ENCODE measurements around the gene APOA1.

Gene APOA1

GRCh38 chr11:116833491-116833815 is 4.0 kb downstream of the APOA1 start:
- no peak for DNase-seq

- DNase-seq, result no peak
Observed at GRCh38 chr11:116832350-116833290, 4.8 kb downstream of the APOA1 start.

- no peak for DNase-seq
Observed at GRCh38 chr11:116831790-116832349, 5.6 kb downstream of the APOA1 start.

- no peak for DNase-seq
Observed at GRCh38 chr11:116830184-116830912, 7.1 kb downstream of the APOA1 start.

GRCh38 chr11:116829525-116830183 is 7.8 kb downstream of the APOA1 start, which contains the start of gene APOC3:
Gene APOC3, plus strand, starts transcription at chr11:116829907. Its CDS starts 676 bp downstream, at chr11:116830583.
- no peak for DNase-seq

- DNase-seq, result no peak
Observed at GRCh38 chr11:116828632-116829524, 8.5 kb downstream of the APOA1 start.

- no peak for DNase-seq
Observed at GRCh38 chr11:116827461-116827860, 10.0 kb downstream of the APOA1 start.

GRCh38 chr11:116826751-116827431 is 10.5 kb downstream of the APOA1 start:
- no peak for DNase-seq

GRCh38 chr11:116825854-116826750 is 11.3 kb downstream of the APOA1 start:
- no peak for DNase-seq

- DNase-seq, result no peak
Observed at GRCh38 chr11:116825434-116825833, 12.0 kb downstream of the APOA1 start.

- no peak for DNase-seq
Observed at GRCh38 chr11:116823031-116823843, 14.2 kb downstream of the APOA1 start, which contains the start of gene APOA4. Gene APOA4, minus strand, starts transcription at chr11:116823304. Its CDS starts 113 bp downstream, at chr11:116823191.

- no peak for DNase-seq
Observed at GRCh38 chr11:116822575-116822974, 14.8 kb downstream of the APOA1 start.

GRCh38 chr11:116821050-116821918 is 16.1 kb downstream of the APOA1 start:
- DNase-seq, result no peak

- no peak for DNase-seq
Observed at GRCh38 chr11:116819049-116819448, 18.4 kb downstream of the APOA1 start.

GRCh38 chr11:116814502-116814901 is 22.9 kb downstream of the APOA1 start:
- DNase-seq, result no peak

GRCh38 chr11:116813781-116814471 is 23.5 kb downstream of the APOA1 start:
- no peak for DNase-seq

GRCh38 chr11:116813170-116813569 is 24.3 kb downstream of the APOA1 start:
- DNase-seq, result no peak

- no peak for DNase-seq
Observed at GRCh38 chr11:116812109-116812508, 25.3 kb downstream of the APOA1 start.
